GM12878 (cell line): ENCODE data around the gene RAPH1.
"Not testable (repeated sequence)": the region's sequence is repeated elsewhere in the genome, so short reads cannot be mapped to it uniquely, and the experiment has no call there.

Experiments
- BACH1 ChIP-seq: fragments of 450-650 bp; IDR thresholded peaks from 2 replicates; pipeline ENCODE4 v1.6.1; 2017; ENCODE audit warnings: mild to moderate bottlenecking, borderline replicate concordance
- CBX5 ChIP-seq: sonication (generic); IDR thresholded peaks from 2 replicates; pipeline ENCODE4 v1.6.1; 2016; ENCODE audit warnings: low read depth, moderate library complexity, mild to moderate bottlenecking, inconsistent platforms
- GABPA ChIP-seq: IDR thresholded peaks from 2 replicates; pipeline ENCODE4 v1.6.1; 2014; ENCODE audit warnings: antibody characterized with exemption, low read depth, mild to moderate bottlenecking, inconsistent platforms
- POLR2A ChIP-seq: IDR thresholded peaks from 2 replicates; pipeline ENCODE4 v1.6.1; 2011; ENCODE audit warnings: low read depth, mild to moderate bottlenecking, low read length
- RAD21 ChIP-seq: IDR thresholded peaks from 2 replicates; pipeline ENCODE4 v1.6.1; 2011; ENCODE audit warnings: mild to moderate bottlenecking, low read depth, low read length, moderate library complexity; ENCODE audit not compliant: insufficient read depth
- SIN3A ChIP-seq: IDR thresholded peaks from 2 replicates; pipeline ENCODE4 v1.6.1; 2012; ENCODE audit warnings: low read depth, low read length, improper control_type of control experiment
- SRF ChIP-seq, 2 experiments: IDR thresholded peaks; 2 replicates each; pipeline ENCODE4 v1.6.1; 2011; ENCODE audit warnings: low read depth in 2 of 2, low read length in 2 of 2, mild to moderate bottlenecking in 1 of 2, moderate library complexity in 1 of 2
- TF ChIP-seq, protein P1 (sequence below): IDR thresholded peaks from 2 replicates; pipeline ENCODE4 v1.6.1; 2012; ENCODE audit warnings: low read depth, low read length, improper control_type of control experiment
- TF ChIP-seq, protein P2 (sequence below), 3 experiments: IDR thresholded peaks in 2 of 3; conservative IDR thresholded peaks in 1 of 3; 2 replicates each; pipeline ENCODE4 v1.5.1; 2011; ENCODE audit warnings: low read depth in 3 of 3, low read length in 3 of 3, mild to moderate bottlenecking in 3 of 3, control low read depth in 2 of 3, moderate library complexity in 2 of 3, inconsistent platforms in 1 of 3, mixed read lengths in 1 of 3; ENCODE audit not compliant: control insufficient read depth in 2 of 3, insufficient read depth in 1 of 3; ENCODE audit errors: extremely low read depth in 1 of 3
- TF ChIP-seq, protein P3 (sequence below): IDR thresholded peaks from 2 replicates; pipeline ENCODE4 v1.6.1; 2011; ENCODE audit warnings: borderline replicate concordance, low read depth, mild to moderate bottlenecking, moderate library complexity, low read length; ENCODE audit not compliant: insufficient read depth, poor library complexity, severe bottlenecking
- TF ChIP-seq, protein P4 (sequence below): IDR thresholded peaks from 2 replicates; pipeline ENCODE4 v1.6.1; 2012; ENCODE audit warnings: low read length, inconsistent platforms
- TF ChIP-seq, protein P5 (sequence below): IDR thresholded peaks from 2 replicates; pipeline ENCODE4 v1.6.1; 2011; ENCODE audit warnings: low read depth, low read length, improper control_type of control experiment, borderline replicate concordance

DNA sequence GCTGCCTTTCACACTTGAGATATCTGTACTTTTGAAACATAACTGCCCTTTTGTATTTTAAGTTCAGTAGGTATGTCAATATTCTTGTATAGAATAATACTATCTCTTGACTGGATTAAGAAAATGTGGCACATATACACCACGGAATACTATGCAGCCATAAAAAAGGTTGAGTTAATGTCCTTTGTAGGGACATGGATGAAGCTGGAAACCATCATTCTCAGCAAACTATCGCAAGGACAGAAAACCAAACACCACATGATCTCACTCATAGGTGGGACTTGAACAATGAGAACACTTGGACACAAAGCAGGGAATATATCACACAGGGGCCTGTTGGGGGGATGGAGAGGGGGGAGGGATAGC is 1.5 kb upstream of the RAPH1 start:
- TF ChIP-seq GABPA; POLR2A; RAD21; SIN3A; SRF (IDR thresholded peaks at IDR 0.05; ENCODE audit: low read depth in 2 of 2, low read length in 2 of 2); BACH1; CBX5: not testable (repeated sequence)
- TF ChIP-seq, protein P1, sequence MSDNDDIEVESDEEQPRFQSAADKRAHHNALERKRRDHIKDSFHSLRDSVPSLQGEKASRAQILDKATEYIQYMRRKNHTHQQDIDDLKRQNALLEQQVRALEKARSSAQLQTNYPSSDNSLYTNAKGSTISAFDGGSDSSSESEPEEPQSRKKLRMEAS: not testable (repeated sequence)
- TF ChIP-seq, protein P2, sequence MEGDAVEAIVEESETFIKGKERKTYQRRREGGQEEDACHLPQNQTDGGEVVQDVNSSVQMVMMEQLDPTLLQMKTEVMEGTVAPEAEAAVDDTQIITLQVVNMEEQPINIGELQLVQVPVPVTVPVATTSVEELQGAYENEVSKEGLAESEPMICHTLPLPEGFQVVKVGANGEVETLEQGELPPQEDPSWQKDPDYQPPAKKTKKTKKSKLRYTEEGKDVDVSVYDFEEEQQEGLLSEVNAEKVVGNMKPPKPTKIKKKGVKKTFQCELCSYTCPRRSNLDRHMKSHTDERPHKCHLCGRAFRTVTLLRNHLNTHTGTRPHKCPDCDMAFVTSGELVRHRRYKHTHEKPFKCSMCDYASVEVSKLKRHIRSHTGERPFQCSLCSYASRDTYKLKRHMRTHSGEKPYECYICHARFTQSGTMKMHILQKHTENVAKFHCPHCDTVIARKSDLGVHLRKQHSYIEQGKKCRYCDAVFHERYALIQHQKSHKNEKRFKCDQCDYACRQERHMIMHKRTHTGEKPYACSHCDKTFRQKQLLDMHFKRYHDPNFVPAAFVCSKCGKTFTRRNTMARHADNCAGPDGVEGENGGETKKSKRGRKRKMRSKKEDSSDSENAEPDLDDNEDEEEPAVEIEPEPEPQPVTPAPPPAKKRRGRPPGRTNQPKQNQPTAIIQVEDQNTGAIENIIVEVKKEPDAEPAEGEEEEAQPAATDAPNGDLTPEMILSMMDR (IDR thresholded peaks at IDR 0.05 in 2 of 3, conservative IDR thresholded peaks at IDR 0.05 in 1 of 3; ENCODE audit: control insufficient read depth in 2 of 3, extremely low read depth in 1 of 3, insufficient read depth in 1 of 3, low read depth in 3 of 3, low read length in 3 of 3): not testable (repeated sequence)
- TF ChIP-seq, protein P3, sequence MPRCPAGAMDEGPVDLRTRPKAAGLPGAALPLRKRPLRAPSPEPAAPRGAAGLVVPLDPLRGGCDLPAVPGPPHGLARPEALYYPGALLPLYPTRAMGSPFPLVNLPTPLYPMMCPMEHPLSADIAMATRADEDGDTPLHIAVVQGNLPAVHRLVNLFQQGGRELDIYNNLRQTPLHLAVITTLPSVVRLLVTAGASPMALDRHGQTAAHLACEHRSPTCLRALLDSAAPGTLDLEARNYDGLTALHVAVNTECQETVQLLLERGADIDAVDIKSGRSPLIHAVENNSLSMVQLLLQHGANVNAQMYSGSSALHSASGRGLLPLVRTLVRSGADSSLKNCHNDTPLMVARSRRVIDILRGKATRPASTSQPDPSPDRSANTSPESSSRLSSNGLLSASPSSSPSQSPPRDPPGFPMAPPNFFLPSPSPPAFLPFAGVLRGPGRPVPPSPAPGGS: not testable (repeated sequence)
- TF ChIP-seq, protein P4, sequence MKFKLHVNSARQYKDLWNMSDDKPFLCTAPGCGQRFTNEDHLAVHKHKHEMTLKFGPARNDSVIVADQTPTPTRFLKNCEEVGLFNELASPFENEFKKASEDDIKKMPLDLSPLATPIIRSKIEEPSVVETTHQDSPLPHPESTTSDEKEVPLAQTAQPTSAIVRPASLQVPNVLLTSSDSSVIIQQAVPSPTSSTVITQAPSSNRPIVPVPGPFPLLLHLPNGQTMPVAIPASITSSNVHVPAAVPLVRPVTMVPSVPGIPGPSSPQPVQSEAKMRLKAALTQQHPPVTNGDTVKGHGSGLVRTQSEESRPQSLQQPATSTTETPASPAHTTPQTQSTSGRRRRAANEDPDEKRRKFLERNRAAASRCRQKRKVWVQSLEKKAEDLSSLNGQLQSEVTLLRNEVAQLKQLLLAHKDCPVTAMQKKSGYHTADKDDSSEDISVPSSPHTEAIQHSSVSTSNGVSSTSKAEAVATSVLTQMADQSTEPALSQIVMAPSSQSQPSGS: not testable (repeated sequence)
- TF ChIP-seq, protein P5, sequence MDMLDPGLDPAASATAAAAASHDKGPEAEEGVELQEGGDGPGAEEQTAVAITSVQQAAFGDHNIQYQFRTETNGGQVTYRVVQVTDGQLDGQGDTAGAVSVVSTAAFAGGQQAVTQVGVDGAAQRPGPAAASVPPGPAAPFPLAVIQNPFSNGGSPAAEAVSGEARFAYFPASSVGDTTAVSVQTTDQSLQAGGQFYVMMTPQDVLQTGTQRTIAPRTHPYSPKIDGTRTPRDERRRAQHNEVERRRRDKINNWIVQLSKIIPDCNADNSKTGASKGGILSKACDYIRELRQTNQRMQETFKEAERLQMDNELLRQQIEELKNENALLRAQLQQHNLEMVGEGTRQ: not testable (repeated sequence)
